GM12865 (cell line): ENCODE data around the gene SEMA7A.
"Not testable (repeated sequence)": the region's sequence is repeated elsewhere in the genome, so short reads cannot be mapped to it uniquely, and the experiment has no call there.

Experiments
- DNase-seq: peaks from one replicate; pipeline ENCODE4 v3.0.0; 2010; ENCODE audit warnings: low read depth
- H3K4me3 ChIP-seq: 2 replicates; pipeline ENCODE4 v1.5.1; 2011; ENCODE audit warnings: mild to moderate bottlenecking, low read depth, low read length, control low read depth
- CTCF ChIP-seq: IDR thresholded peaks from 2 replicates; pipeline ENCODE4 v1.5.1; 2011; ENCODE audit warnings: low read length, control low read depth, low read depth, inconsistent platforms; ENCODE audit not compliant: insufficient read depth; ENCODE audit errors: missing control alignments

The SEMA7A gene

GRCh38 chr15:74458473-74458872, 24.7 kb upstream of the SEMA7A start:
- DNase-seq, result no peak
- no peak for TF ChIP-seq CTCF
- H3K4me3 ChIP-seq, result no peak overlapping the region

GRCh38 chr15:74457036-74457435, 23.3 kb upstream of the SEMA7A start:
- H3K4me3 ChIP-seq, DNase-seq: not testable (repeated sequence)

GRCh38 chr15:74454764-74455500, 21.2 kb upstream of the SEMA7A start:
- no peak for TF ChIP-seq CTCF
- H3K4me3 ChIP-seq, result no peak overlapping the region
- DNase-seq, result no peak

GRCh38 chr15:74453925-74454763, 20.4 kb upstream of the SEMA7A start:
- DNase-seq, result no peak
- no peak overlapping the region for H3K4me3 ChIP-seq
- TF ChIP-seq CTCF, result no peak

- no peak for DNase-seq
- H3K4me3 ChIP-seq, result no peak overlapping the region
- TF ChIP-seq CTCF, result no peak
Measured at GRCh38 chr15:74451861-74452835, 18.4 kb upstream of the SEMA7A start.

- no peak for TF ChIP-seq CTCF
- no peak for DNase-seq
- H3K4me3 ChIP-seq, result no peak overlapping the region
Measured at GRCh38 chr15:74451322-74451721, 17.6 kb upstream of the SEMA7A start.

- no peak for TF ChIP-seq CTCF
- no peak for DNase-seq
- no peak overlapping the region for H3K4me3 ChIP-seq
Measured at GRCh38 chr15:74449643-74450205, 16.0 kb upstream of the SEMA7A start.
